ENCODE measurements around the gene RAB8B. TPM values are rescaled to one million over a fixed set of nuclear protein-coding genes. Genes with fewer than 3 reads are reported as not detected.
"Not testable (repeated sequence)": the region's sequence is repeated elsewhere in the genome, so short reads cannot be mapped to it uniquely, and the experiment has no call there.

The RAB8B gene
- total RNA-seq, 2 donors from 2014 or later, result 11.3 to 14.2 TPM

DNA sequence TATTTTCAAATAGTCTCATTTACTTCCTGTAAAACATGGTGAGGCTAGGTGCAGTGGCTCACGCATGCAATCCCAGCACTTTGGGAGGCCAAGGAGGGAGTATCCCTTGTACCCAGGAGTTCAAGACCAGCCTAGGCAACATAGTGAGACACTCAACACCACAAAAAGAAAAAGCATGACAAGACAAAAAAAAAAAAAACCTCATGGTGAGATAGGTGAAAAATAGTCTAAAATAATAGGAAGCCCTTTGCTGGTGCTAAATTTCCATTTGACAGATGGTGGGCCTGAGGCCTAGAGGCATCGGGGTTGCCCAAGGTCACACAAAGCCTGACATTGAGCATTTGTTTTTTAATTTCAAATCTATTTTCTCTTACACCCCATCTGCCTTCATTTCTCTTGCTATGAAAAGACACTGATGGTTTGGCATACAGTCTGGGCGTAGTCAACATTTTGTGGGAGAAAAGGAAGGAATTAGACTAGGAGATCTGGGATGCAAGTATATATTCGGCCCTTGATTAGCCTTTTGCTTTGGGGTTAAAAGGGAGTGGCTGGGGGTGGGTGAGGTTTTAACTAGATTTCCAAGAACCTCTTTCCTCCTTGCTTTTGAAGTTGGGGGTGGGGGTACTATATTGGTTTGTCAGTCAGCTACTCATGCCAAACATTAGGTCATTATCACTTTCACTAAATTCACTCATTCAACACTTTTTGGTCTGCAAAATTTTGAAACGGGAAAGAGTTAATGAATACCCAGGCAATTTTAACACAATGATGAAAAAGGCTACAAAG, 11.3 kb downstream of the RAB8B start:
- ATAC-seq (no peak), DNase-seq (no peak)
- intact Hi-C loops (cut with DNase I, micrococcal nuclease), result no loop called here

DNA sequence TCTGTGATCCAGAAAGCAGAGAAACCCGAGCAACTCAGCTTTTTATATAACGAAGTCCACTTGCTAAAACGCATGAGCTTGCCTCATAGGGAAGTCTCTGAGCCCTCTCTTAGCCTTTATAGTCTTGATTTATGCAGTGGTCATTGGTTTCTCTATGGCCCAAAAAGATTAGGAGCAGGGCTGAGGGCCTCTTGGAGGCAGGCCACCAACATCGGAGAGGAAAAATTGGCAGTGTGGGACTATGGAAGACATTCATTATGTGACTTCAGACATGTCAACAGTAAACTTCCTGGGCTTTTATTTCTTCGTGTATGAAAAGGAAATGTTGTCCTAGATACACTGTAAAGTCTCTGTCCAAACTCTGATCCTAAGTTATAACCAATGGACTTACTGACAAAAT, 13.5 kb downstream of the RAB8B start:
- intact Hi-C loops (cut with DNase I, micrococcal nuclease), result no loop called here
- ATAC-seq (no peak), DNase-seq (no peak)

DNA sequence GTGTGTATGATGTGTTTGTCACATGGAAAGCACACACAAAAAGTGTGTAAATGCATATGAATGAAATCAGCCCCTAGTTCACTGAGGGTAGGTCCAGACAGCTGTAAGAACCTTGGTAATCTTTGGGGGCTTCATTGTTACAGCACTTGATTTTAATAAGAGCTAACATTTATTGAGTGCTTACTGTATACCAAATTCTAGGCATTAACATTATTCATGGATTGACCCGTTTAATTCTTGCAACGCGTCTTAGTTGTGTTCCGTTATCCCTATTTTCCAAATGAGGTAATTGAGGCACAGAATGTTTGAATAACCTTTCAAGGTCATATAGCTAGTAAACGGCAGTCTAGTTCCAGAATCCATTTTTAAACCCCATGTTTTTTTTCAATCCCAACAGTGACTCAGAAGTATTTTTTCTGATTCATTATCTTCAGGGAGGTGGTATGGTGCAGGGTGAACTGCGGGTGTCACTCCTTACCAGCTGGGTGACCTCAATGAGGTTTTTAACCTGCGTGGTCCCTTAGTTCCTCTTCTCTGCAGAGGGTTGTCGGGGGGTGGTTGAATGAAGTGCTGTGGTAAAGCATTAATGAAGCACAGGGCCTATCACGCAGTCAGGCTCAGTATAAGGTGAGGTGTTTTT, 14.2 kb downstream of the RAB8B start:
- ATAC-seq (no peak), DNase-seq (no peak)
- intact Hi-C loops (cut with DNase I, micrococcal nuclease), result no loop called here

DNA sequence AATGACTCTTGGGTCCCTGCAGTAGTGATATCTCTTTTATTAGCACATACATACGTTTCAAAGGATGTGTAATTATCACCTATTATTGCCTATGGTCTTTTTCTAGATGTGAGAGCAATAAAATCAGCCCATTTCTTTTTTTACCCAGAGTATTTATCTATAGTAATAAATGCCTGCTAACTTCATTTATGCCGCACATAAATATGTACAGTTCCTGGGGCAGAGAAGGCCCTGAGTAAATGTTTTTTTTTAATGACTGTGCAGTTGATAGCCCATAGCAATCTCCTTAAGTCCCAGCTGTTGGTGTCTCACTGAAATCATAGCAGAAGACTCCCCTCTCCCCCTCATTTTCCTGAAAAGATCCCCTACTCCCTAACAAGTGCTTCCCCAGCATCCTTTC, 16.7 kb downstream of the RAB8B start:
- no peak for DNase-seq
- intact Hi-C loops (cut with DNase I, micrococcal nuclease), result no loop called here
- ATAC-seq, result no peak

DNA sequence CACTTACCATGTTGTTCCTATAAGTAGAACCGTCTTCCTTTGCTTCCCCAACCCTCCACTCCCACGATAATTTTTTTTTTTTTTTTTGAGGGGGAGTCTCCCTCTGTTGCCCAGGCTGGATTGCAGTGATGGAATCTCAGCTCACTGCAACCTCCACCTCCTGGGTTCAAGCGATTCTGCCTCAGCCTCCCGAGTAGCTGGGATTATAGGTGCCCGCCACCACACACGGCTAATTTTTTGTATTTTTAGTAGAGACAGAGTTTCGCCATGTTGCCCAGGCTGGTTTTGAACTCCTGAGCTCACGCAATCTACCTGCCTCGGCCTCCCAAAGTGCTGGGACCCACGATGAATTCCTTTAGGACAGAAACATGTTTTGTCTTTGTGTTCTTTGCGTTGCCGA, 19.4 kb downstream of the RAB8B start:
- DNase-seq; intact Hi-C loops (cut with DNase I, micrococcal nuclease); ATAC-seq: not testable (repeated sequence)

DNA sequence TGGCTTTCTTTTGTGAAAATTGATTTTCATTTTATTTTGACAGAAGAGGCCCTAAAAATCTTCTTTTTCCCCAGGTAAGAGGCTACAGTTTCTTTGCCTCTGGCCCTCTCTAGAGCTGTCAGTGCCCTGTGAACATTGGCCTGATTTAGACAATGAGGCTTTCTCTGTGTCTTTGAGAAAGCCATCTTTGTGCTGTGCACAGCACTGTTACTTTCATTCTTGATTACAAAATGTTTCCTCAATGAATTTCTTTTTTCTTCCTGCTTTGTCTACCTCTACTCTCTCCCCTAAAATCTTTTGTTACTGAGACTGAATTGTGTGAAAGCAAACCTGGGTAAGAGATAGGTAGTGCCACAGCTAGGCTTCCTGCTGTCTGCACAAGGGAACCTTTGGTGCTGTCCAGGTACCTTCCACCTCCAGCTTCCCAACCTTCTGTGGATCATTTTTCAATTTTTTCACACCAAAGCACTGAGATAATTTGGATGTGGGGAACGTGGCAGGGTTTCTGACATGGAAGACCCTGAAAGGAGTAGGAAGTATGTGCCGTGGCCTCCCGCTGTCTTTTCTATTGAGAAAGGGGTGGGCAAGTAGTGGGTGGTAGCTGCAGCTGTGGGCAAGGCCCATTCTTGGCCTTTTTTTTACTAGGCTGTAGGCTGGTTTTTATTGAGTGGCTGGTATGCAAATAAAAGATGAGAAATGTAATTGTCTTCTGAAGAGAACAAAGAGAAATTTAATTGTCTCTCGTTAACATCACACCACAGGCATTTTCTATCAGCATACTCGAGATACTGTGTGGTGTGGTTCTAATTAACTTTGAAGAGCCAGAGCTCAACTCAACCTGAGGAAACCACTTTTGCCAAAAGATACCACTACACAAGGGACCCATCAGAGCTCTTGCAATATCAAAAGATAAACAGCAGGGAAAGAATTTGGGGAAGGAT, 21.0 kb downstream of the RAB8B start:
- intact Hi-C loops (cut with DNase I, micrococcal nuclease), result no loop called here
- ATAC-seq, result peak; percentile 26
- DNase-seq, result no peak

DNA sequence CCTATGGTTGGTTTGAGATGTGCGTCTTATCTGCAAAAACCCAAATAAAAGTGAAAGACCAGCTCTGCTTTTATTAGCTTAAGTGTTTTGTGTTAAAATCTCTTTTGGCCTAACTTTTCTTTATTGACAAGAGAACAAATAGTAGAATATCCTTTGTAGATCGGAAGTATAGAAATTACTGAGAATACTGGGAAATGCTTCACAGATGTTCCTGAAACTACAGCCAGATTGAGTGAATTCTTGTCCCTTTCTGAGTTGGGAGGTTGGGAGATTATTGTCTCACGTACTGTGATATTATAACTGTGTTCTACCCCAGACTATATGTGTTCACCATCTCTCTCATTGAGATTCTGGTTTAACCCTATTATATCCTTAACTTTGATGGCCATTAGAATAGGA, 21.7 kb downstream of the RAB8B start:
- DNase-seq (no peak), ATAC-seq (no peak)
- intact Hi-C loops (cut with DNase I, micrococcal nuclease), result no loop called here

DNA sequence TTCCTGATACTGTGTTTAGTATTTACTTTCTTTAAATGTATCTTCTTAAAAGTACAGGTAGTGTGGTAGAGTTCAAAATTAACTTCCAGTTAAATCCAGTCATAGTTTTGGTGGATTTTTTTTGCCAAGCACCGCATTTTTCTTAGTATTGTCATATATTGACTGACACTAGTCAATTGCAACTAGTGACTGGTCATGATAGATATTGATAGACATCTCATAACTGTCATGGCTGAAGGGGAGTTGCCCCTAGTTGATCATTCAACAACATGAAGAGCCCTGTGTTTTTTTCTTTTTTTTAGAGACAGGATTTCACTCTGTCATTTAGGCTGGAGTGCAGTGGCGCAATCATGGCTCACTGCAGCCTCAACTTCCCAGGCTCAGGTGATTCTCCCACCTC, 22.1 kb downstream of the RAB8B start:
- ATAC-seq, result no peak
- intact Hi-C loops (cut with DNase I, micrococcal nuclease), result no loop called here
- DNase-seq, result no peak

DNA sequence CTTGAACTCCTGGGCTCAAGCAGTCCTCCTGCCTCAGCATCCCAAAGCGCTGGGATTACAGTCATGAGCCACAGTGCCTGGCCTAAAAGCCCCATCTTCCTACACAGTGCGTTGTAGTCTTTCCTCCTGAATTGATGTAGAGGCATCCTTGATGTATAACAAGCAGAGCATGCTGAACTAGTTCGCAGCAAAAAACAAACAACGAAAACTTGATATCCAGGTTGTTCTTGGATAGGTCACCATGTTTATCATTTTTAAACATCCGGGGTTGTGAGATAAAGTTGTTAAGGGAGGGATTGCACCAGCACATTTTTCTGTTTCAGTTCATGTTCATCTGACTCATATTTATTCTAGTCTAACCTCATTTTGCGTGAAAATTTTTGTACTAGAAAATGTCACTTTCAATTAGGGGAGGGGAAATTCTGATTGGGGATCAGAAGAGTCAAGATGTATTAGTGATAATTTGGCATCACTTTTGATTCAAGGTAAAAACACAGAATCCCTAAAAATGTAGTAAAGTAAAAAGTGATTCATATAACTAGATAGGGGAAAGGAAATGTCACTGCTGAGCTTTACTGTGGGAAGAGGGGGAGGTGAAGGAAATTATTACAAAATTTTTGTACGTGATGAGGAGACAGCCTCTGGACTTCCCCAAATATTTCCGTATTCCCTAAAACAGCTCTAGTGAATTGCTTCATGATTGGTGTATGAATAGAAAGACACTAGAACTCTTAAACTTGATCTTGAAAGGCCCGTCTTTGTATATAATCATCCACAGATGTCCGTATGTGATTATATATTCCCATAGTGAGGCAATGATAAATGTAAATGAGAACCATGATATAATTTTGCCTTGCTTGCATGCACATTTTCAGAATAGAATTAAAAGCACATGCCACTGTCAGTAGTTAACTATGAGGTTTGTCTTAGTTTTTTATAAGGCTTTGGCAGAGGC, 22.9 kb downstream of the RAB8B start:
- intact Hi-C loops (cut with DNase I, micrococcal nuclease), result no loop called here
- DNase-seq (no peak), ATAC-seq (peak; percentile 24)

DNA sequence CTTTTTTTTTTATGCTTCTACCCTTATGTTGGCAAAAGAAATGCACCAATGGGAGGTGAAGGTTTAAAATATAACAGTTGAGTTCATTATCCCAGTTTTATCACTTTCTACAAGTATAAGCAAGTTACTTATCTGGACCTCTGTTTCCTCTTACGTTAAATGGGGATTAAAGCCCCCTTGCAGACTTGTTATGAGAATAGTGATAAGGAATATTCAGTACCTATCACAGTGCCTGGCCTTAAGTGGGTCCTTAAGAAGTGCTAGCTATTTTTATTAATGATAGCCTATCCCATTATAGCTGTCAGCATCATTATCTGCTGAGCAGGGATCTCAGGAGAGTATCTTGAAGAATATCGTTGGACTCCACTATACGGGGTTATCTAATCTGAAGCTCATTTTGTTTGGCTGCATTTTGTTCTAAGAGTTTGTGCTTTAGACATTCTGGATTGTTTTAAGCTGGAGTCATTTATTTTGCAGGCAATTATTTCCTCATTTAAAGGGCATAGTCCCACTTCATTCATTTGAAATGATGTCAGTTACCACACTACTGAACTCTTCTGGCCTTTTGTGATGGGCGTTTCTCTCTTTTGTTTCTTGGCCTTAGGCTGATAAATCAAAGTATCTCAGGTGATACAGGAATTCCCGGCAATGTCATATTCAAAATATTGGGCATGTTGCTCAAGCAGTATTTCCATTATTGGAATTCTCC, 28.8 kb downstream of the RAB8B start:
- intact Hi-C loops (cut with DNase I, micrococcal nuclease), result no loop called here
- no peak for DNase-seq
- ATAC-seq, result peak; percentile 92

DNA sequence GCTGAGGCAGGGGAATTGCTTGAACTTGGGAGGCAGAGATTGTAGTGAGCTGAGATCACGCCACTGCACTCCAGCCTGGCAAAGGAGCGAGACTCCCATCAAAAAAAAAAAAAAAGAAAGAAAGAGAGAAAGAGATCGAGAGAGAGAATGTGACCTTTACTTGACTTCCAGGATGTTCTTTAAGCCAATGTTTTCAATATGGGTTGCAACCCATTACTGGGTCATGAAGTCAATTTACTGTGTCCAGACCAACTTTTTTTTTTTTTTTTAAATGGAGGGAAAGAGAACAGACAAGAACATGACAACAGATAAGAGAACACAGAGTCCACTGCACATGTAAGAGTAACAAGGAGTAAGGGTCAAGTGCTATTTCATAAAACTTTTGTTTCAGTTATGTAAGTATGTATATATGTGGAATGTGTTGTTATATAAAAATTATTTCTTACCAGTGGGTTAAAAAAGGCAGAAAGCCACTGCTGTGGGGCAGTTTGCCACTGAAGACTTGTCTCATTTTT, 29.8 kb downstream of the RAB8B start:
- DNase-seq (no peak), ATAC-seq (peak; percentile 53)
- intact Hi-C loops (cut with DNase I, micrococcal nuclease), result no loop called here

DNA sequence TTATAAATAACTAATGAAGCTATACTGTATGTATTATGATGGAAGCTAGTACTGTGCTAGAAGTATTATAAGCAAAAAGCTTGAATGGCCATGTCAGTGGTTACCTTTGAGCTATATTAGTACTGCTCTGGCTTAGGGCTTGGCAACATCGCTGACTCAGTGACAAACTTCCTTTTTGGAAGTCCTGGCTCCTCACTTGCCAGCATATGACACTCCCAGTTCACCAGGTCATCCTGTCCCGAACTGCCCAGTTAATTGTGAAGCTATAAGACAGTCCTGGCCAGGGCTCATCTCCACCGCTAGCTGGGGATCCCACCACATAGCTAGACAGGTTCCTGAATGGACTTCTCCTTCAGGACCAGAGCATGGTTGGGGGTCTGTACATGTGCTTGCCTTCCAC, 31.9 kb downstream of the RAB8B start:
- DNase-seq (peak in 1 of 2 donors; percentile 29), ATAC-seq (peak; percentile 54)
- intact Hi-C loops (cut with DNase I, micrococcal nuclease), result no loop called here

DNA sequence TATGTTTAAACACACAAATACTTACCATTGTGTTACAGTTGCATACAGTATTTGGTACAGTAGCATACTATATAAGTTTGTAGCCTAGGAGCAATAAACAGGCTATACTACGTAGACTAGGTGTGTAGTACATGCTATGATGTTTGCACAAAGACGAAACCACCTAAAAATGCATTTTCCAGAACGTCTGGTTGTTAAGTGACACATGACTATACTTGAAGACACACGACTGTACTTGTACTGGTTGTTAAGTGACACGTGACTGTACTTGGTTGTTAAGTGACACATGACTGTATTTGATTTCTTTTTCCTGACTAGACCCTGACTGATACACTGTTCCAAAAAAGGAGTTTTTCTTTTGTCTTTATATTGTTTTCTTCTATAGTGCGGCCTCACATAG, 34.1 kb downstream of the RAB8B start:
- intact Hi-C loops (cut with DNase I, micrococcal nuclease), result no loop called here
- no peak for ATAC-seq
- DNase-seq, result no peak

DNA sequence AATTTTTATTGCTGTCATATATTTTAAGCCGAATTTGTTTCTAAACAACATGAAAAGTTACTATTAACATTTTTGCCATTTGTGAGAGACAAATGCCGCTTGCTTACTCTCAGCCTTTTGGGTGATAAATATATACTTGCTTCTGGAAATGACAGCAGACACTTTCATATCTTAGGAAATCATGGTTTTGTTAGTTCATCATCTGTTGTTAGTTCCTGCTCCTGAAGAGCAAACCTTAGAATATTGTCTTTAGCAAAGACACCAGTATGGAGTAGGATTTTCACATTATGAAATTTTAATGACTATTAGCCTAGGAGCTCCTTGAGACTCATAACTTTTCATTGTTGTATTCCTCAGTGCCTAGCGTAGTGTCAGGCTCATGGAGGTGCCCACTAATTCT, 36.0 kb downstream of the RAB8B start:
- DNase-seq (no peak), ATAC-seq (no peak)
- intact Hi-C loops (cut with DNase I, micrococcal nuclease), result no loop called here

DNA sequence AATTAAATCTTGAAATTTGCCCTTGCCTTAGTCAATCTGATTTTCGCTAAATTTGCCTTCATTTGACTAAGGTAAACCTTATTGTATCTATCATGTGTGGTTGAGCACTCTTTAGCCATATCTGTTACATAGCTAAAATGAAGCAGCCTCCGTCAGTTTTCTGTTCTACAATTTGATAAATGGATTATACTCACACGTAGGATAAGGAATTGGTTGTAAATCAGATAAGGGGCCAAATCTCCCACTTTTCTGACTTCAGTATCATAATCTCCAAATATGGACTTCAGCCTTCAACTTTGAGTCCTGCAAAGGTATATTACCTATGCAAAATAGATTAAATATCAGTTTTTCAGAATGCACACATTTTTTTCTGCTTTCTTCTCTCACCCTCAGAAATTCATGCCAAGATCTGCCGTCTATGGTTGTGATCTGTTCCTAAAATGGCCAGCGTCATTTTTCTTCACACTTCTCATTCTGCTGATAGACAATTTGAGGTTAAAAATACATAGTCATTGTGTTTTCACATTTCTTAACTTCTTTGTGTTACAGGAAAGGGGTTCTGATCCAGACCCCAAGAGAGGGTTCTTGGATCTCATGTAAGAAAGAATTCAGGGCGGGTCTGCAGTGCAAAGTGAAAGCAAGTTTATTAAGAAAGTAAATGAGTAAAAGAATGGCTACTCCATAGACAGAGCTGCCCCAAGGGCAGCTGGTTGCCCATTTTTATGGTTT, 36.9 kb downstream of the RAB8B start:
- no peak for ATAC-seq
- intact Hi-C loops (cut with DNase I, micrococcal nuclease), result no loop called here
- DNase-seq, result no peak

DNA sequence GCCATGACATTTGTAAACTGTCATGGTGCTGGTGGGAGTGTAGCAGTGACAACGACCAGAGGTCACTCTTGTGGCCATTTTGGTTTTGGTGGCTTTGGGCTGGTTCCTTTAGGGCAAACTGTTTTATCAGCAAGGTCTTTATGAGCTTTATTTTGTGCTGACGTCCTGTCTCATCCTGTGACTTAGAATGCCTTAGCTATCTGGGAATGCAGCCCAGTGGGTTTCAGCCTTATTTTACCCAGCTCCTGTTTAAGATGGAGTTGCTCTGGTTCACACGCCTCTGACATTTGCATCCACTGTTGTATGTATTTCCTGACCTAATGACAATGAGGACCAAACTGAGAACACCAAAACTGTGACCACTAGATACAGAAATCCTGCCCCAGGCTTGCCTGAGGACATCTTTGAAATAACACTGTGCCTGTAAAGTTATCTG, 37.6 kb downstream of the RAB8B start:
- ATAC-seq, result no peak
- no peak for DNase-seq
- intact Hi-C loops (cut with DNase I, micrococcal nuclease), result no loop called here

DNA sequence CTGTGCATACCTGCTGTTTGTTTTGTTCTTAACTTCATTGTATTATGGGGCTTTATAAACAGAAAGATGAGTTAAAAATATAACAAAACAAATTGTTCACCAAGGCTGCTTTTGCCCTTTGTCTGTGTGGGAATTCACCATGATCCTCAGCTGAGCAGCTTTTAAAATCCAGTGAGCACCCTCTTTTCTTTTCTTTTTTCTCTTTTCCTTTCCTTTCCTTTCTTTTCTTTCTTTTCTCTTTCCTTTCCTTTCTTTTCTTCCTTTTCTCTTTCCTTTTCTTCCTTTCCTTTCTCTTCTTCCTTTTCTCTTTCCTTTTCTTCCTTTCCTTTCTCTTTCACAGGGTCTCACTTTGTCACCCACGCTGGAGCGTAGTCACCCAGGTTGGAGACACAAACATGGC, 38.3 kb downstream of the RAB8B start:
- ATAC-seq (no peak), DNase-seq (no peak)
- intact Hi-C loops (cut with DNase I, micrococcal nuclease), result no loop called here
